Testis (tissue), 2 donors: Measurements from ENCODE around the gene SMG1.
"Not testable (repeated sequence)": the region's sequence is repeated elsewhere in the genome, so short reads cannot be mapped to it uniquely, and the experiment has no call there.

Experiments used
- CTCF ChIP-seq, 3 experiments: fragments of 450-650 bp in 2 of 3; fragments of 200-600 bp in 1 of 3; sonication (generic) in 1 of 3; IDR thresholded peaks; one replicate each; pipeline ENCODE4 v1.5.1; 2016 to 2019; ENCODE audit warnings: antibody characterized with exemption in 3 of 3, mild to moderate bottlenecking in 2 of 3, moderate library complexity in 1 of 3
- POLR2A ChIP-seq: fragments of 450-650 bp; IDR thresholded peaks from one replicate; pipeline ENCODE4 v1.6.1; 2017; ENCODE audit warnings: antibody characterized with exemption, mild to moderate bottlenecking, moderate library complexity

- TF ChIP-seq CTCF (IDR thresholded peaks at IDR 0.05); POLR2A: not testable (repeated sequence)
These were observed 168.1 kb downstream of the SMG1 start for GRCh38 chr16:18757960-18758660.
